SK-N-SH (cell line): ENCODE measurements around the gene DLEC1. TPM values are rescaled to one million over a fixed set of nuclear protein-coding genes. Genes with fewer than 3 reads are reported as not detected.

ENCODE experiments used
- CTCF ChIA-PET: fragments of 300-600, 350-600 bp; formaldehyde crosslinking; extraction: SDS; loops from one replicate; lab custom pipeline; 2021; lab: Yijun Ruan, JAX
- POLR2A ChIA-PET: fragments of 350-600 bp; sonication (Branson Sonifier 250); formaldehyde crosslinking; extraction: SDS; loops from one replicate; lab custom pipeline; 2020; ENCODE audit warnings: antibody characterized with exemption, inconsistent platforms; lab: Yijun Ruan, JAX
- DNase-seq: peaks from one replicate; pipeline ENCODE4 v3.0.0; 2012
- H2AFZ ChIP-seq: fragments of 200-600 bp; sonication (generic); 2 replicates; pipeline ENCODE4 v1.8.1; 2016; ENCODE audit warnings: antibody characterized with exemption, mild to moderate bottlenecking, low read depth
- H3F3A ChIP-seq: fragments of 200-600 bp; sonication (generic); replicated peaks from 2 replicates; pipeline ENCODE3; 2016; ENCODE audit warnings: antibody characterized with exemption, mild to moderate bottlenecking; ENCODE audit not compliant: insufficient read depth
- H3K27ac ChIP-seq, 2 experiments: fragments of 200-500 bp in 1 of 2; fragments of 200-600 bp in 1 of 2; sonication (Bioruptor generic) in 1 of 2; sonication (generic), shearing (Covaris generic) in 1 of 2; 2 replicates each; pipeline versions ENCODE4 v1.5.1 to v1.6.1; 2014 to 2016; ENCODE audit warnings: low read depth in 2 of 2, inconsistent platforms in 1 of 2, low read length in 1 of 2, mild to moderate bottlenecking in 1 of 2, mixed read lengths in 1 of 2
- H3K27me3 ChIP-seq: fragments of 200-600 bp; sonication (generic), shearing (Covaris generic); 2 replicates; pipeline ENCODE4 v1.6.1; 2016; ENCODE audit warnings: mixed run types; ENCODE audit not compliant: insufficient read depth
- H3K36me3 ChIP-seq, 2 experiments: fragments of 200-500 bp in 1 of 2; fragments of 200-600 bp in 1 of 2; sonication (Bioruptor generic) in 1 of 2; sonication (generic) in 1 of 2; replicated peaks in 1 of 2; 2 replicates each; pipeline versions ENCODE3 to v1.5.1; 2014 to 2016; ENCODE audit warnings: low read length in 1 of 2, mild to moderate bottlenecking in 1 of 2; ENCODE audit not compliant: insufficient read depth in 2 of 2, control insufficient read depth in 1 of 2
- H3K4me1 ChIP-seq, 2 experiments: fragments of 200-500 bp in 1 of 2; fragments of 200-600 bp in 1 of 2; sonication (Bioruptor generic) in 1 of 2; sonication (generic), shearing (Covaris generic) in 1 of 2; 2 replicates each; pipeline versions ENCODE4 v1.5.1 to v1.6.1; 2014 to 2016; ENCODE audit warnings: low read depth in 1 of 2, low read length in 1 of 2, mixed run types in 1 of 2; ENCODE audit not compliant: insufficient read depth in 2 of 2, control insufficient read depth in 1 of 2
- H3K4me2 ChIP-seq: fragments of 200-600 bp; sonication (generic), shearing (Covaris generic); 2 replicates; pipeline ENCODE4 v1.6.1; 2017; ENCODE audit warnings: mixed run types
- H3K4me3 ChIP-seq, 2 experiments: fragments of 200-500 bp in 1 of 2; fragments of 200-600 bp in 1 of 2; sonication (Bioruptor generic) in 1 of 2; sonication (generic), shearing (Covaris generic) in 1 of 2; 2 replicates each; pipeline versions ENCODE4 v1.5.1 to v1.8.1; 2014 to 2016; ENCODE audit warnings: low read depth in 2 of 2, inconsistent platforms in 1 of 2, low read length in 1 of 2, mild to moderate bottlenecking in 1 of 2, mixed read lengths in 1 of 2, moderate library complexity in 1 of 2
- H3K79me2 ChIP-seq: fragments of 200-600 bp; sonication (generic); 2 replicates; pipeline ENCODE4 v1.8.1; 2017; ENCODE audit warnings: mild to moderate bottlenecking; ENCODE audit not compliant: insufficient read depth
- H3K9ac ChIP-seq: fragments of 200-600 bp; sonication (generic); 2 replicates; pipeline ENCODE4 v1.6.1; 2017; ENCODE audit warnings: mixed run types
- H3K9me2 ChIP-seq: fragments of 200-600 bp; sonication (generic); 2 replicates; pipeline ENCODE4 v1.6.1; 2017; ENCODE audit warnings: mixed run types
- H3K9me3 ChIP-seq: fragments of 200-600 bp; sonication (generic); 2 replicates; pipeline ENCODE4 v1.6.1; 2017; ENCODE audit warnings: mixed run types, mild to moderate bottlenecking, moderate library complexity
- H4K20me1 ChIP-seq: fragments of 200-600 bp; sonication (generic); 2 replicates; pipeline ENCODE4 v1.6.1; 2017; ENCODE audit warnings: mild to moderate bottlenecking, mixed run types; ENCODE audit not compliant: insufficient read depth
- MXI1 ChIP-seq: IDR thresholded peaks from 2 replicates; pipeline ENCODE4 v1.6.1; 2012; ENCODE audit warnings: mild to moderate bottlenecking, low read depth, low read length, improper control_type of control experiment
- NRF1 ChIP-seq: IDR thresholded peaks from 2 replicates; pipeline ENCODE4 v1.6.1; 2012; ENCODE audit warnings: low read depth, mild to moderate bottlenecking, low read length
- RXRA ChIP-seq: IDR thresholded peaks from 2 replicates; pipeline ENCODE4 v1.4.0; 2012; ENCODE audit warnings: low read depth, mild to moderate bottlenecking, borderline replicate concordance
- SMC3 ChIP-seq: IDR thresholded peaks from 2 replicates; pipeline ENCODE4 v1.6.1; 2012; ENCODE audit warnings: low read depth, low read length, improper control_type of control experiment
- TAF1 ChIP-seq: IDR thresholded peaks from 2 replicates; pipeline ENCODE4 v1.6.1; 2012; ENCODE audit warnings: low read depth, mild to moderate bottlenecking, low read length, moderate library complexity, borderline replicate concordance
- TCF12 ChIP-seq: IDR thresholded peaks from 2 replicates; pipeline ENCODE4 v1.4.0; 2012
- TEAD4 ChIP-seq: IDR thresholded peaks from 2 replicates; pipeline ENCODE4 v1.4.0; 2012; ENCODE audit warnings: mild to moderate bottlenecking, borderline replicate concordance; ENCODE audit not compliant: insufficient read depth
- WGBS: methylation state at CpG from one replicate; pipeline ENCODE4 v1.1.6; 2017; ENCODE audit warnings: low lambda C conversion rate; 5-methylcytosine and 5-hydroxymethylcytosine counted together
- polyA plus RNA-seq, 3 experiments: library from polyadenylated mRNA; depleted of rRNA; stranded (reverse); fragments of >200 nt; gene quantifications; 2 replicates each; pipeline ENCODE4 v1.2.3, GENCODE V29; 2012
- TF ChIP-seq, protein P1 (sequence below): fragments of 200-600 bp; sonication (generic); IDR thresholded peaks from 2 replicates; pipeline ENCODE4 v1.6.1; 2017; ENCODE audit warnings: antibody characterized with exemption, mild to moderate bottlenecking, moderate library complexity
- TF ChIP-seq, protein P2 (sequence below): fragments of 150-350 bp; IDR thresholded peaks from 2 replicates; pipeline ENCODE4 v1.6.1; 2016; ENCODE audit warnings: mild to moderate bottlenecking, low read depth, low read length
- TF ChIP-seq, protein P3 (sequence below): IDR thresholded peaks from 2 replicates; pipeline ENCODE4 v1.4.0; 2012; ENCODE audit warnings: low read depth, borderline replicate concordance
- TF ChIP-seq, protein P4 (sequence below): IDR thresholded peaks from 2 replicates; pipeline ENCODE4; 2012
- TF ChIP-seq, protein P5 (sequence below): IDR thresholded peaks from 2 replicates; pipeline ENCODE4 v1.4.0; 2012; ENCODE audit warnings: low read depth

DLEC1 gene
- polyA plus RNA-seq, 1 of the 3 experiments (the other 2 are of a cell fraction): 0.02 TPM

DNA sequence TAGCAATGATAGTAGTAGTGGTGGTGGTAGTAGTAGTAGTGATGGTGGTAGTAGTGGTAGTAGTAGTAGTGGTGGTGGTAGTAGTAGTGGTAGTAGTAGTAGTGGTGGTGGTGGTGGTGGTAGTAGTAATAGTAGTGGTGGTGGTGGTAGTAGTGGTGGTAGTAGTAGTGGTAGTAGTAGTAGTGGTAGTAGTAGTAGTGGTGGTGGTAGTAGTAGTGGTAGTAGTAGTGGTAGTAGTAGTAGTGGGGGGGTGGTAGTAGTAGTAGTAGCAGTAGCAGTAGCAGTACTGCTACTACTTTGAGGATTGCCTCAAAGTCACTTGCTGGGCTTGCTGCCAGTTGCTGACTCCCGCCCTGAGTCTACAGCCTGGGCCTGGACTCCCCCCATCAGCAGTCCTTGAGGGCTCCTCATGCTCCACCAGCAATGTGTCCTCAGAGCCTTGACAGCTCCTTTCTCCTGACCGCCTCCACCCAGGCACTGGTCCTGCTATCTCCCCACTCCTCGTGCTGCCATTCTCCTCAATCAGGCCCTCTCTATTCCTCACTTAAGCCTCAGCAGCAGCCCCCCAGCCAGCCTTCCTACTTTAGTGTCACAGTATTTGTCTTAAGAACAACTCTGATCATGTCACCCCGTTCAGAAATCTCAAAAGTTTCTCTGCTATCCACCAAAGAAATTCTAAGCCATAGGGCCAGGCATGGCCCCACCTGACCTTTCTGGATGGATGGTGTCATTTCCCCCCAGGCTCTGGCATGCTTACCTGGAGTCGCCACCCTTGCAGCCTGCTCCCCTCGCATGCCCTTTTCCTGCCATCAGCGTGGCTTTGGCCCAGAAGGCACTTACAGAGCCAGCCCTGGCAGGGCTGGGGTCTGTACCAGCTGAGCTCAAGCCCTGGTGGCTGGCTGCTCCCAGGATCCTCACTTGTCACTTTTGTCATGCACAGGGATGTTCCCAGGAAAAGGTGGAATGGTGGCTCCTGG is 45.6 kb downstream of the DLEC1 start:
- Histone ChIP-seq H2AFZ (no peak overlapping the region), H3K36me3 (no peaks in the 10 kb centered on the region), H3K4me2 (no peak overlapping the region)
- WGBS: 53% methylated on average over 6 of the region's 7 CpGs
- TF ChIP-seq, protein P1, sequence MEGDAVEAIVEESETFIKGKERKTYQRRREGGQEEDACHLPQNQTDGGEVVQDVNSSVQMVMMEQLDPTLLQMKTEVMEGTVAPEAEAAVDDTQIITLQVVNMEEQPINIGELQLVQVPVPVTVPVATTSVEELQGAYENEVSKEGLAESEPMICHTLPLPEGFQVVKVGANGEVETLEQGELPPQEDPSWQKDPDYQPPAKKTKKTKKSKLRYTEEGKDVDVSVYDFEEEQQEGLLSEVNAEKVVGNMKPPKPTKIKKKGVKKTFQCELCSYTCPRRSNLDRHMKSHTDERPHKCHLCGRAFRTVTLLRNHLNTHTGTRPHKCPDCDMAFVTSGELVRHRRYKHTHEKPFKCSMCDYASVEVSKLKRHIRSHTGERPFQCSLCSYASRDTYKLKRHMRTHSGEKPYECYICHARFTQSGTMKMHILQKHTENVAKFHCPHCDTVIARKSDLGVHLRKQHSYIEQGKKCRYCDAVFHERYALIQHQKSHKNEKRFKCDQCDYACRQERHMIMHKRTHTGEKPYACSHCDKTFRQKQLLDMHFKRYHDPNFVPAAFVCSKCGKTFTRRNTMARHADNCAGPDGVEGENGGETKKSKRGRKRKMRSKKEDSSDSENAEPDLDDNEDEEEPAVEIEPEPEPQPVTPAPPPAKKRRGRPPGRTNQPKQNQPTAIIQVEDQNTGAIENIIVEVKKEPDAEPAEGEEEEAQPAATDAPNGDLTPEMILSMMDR: no peak
- TF ChIP-seq, protein P2, sequence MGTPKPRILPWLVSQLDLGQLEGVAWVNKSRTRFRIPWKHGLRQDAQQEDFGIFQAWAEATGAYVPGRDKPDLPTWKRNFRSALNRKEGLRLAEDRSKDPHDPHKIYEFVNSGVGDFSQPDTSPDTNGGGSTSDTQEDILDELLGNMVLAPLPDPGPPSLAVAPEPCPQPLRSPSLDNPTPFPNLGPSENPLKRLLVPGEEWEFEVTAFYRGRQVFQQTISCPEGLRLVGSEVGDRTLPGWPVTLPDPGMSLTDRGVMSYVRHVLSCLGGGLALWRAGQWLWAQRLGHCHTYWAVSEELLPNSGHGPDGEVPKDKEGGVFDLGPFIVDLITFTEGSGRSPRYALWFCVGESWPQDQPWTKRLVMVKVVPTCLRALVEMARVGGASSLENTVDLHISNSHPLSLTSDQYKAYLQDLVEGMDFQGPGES: no peak
- no peak for TF ChIP-seq TCF12
- TF ChIP-seq, protein P3, sequence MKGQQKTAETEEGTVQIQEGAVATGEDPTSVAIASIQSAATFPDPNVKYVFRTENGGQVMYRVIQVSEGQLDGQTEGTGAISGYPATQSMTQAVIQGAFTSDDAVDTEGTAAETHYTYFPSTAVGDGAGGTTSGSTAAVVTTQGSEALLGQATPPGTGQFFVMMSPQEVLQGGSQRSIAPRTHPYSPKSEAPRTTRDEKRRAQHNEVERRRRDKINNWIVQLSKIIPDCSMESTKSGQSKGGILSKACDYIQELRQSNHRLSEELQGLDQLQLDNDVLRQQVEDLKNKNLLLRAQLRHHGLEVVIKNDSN: no peak
- TF ChIP-seq, protein P4, sequence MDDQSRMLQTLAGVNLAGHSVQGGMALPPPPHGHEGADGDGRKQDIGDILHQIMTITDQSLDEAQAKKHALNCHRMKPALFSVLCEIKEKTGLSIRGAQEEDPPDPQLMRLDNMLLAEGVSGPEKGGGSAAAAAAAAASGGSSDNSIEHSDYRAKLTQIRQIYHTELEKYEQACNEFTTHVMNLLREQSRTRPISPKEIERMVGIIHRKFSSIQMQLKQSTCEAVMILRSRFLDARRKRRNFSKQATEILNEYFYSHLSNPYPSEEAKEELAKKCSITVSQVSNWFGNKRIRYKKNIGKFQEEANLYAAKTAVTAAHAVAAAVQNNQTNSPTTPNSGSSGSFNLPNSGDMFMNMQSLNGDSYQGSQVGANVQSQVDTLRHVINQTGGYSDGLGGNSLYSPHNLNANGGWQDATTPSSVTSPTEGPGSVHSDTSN: no peak
- no peak for TF ChIP-seq NRF1
- TF ChIP-seq, protein P5, sequence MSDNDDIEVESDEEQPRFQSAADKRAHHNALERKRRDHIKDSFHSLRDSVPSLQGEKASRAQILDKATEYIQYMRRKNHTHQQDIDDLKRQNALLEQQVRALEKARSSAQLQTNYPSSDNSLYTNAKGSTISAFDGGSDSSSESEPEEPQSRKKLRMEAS: no peak
- no peak for TF ChIP-seq TEAD4
- TF ChIP-seq SMC3: no peak
- no peak for TF ChIP-seq TAF1
- TF ChIP-seq MXI1: no peak
- TF ChIP-seq RXRA: no peak
- TF ChIP-seq, all 33 proteins: peak for 0
- Histone ChIP-seq H3K9me2 (no peaks in the 10 kb centered on the region), H3K4me3 (no peak overlapping the region), H3K9me3 (no peaks in the 10 kb centered on the region), H3K79me2 (no peaks in the 10 kb centered on the region), H3K9ac (no peak overlapping the region), H3K27ac (no peak overlapping the region), H4K20me1 (no peaks in the 10 kb centered on the region), H3K27me3 (no peaks in the 10 kb centered on the region), H3K4me1 (no peaks in the 10 kb centered on the region; a peak in 1 of 4 replicates), H3F3A (peaks cover 9% of the 10 kb centered on the region)
- DNase-seq: peak; percentile 48
- POLR2A ChIA-PET: no interaction called here
- CTCF ChIA-PET: interaction anchor here (1.1 kb wide), 1 partner anchor 13 kb away, joined by 3 read pairs; no protein-coding TSS in a partner anchor
